Fibroblast of lung (primary cell): ENCODE data around the gene PARPBP. TPM values are rescaled to one million over a fixed set of nuclear protein-coding genes. Genes with fewer than 3 reads are reported as not detected.

Experiments
- DNase-seq, 2 donors: peaks; one replicate each; pipeline versions ENCODE4 v3.0.0 to v3.0.0-alpha.2; 2010; ENCODE audit warnings: low read depth in 2 of 2
- H2AFZ ChIP-seq: 2 replicates; pipeline ENCODE4 v1.5.1; 2012; ENCODE audit warnings: low read length, control low read depth, inconsistent platforms
- H3K27ac ChIP-seq: 2 replicates; pipeline ENCODE4 v1.5.1; 2011; ENCODE audit warnings: low read length, control low read depth; ENCODE audit not compliant: insufficient read depth
- H3K27me3 ChIP-seq: 2 replicates; pipeline ENCODE4 v1.5.1; 2011; ENCODE audit warnings: mild to moderate bottlenecking, low read length; ENCODE audit not compliant: control insufficient read depth, insufficient read depth
- H3K36me3 ChIP-seq: 2 replicates; pipeline ENCODE4 v1.5.1; 2011; ENCODE audit warnings: low read length; ENCODE audit not compliant: control insufficient read depth, insufficient read depth
- H3K4me1 ChIP-seq: 2 replicates; pipeline ENCODE4 v1.5.1; 2011; ENCODE audit warnings: low read length; ENCODE audit not compliant: control insufficient read depth, insufficient read depth; ENCODE audit errors: extremely low read depth
- H3K4me2 ChIP-seq: 2 replicates; pipeline ENCODE4 v1.5.1; 2011; ENCODE audit warnings: low read length, control low read depth; ENCODE audit not compliant: insufficient read depth; ENCODE audit errors: extremely low read depth
- H3K4me3 ChIP-seq, 4 experiments: fragments of 200-600 bp in 1 of 4; sonication (generic) in 1 of 4; replicated peaks in 1 of 4; 2 replicates each; pipeline ENCODE4 v1.5.1; 2011 to 2016; ENCODE audit warnings: low read length in 4 of 4, low read depth in 3 of 4, mild to moderate bottlenecking in 3 of 4, control low read depth in 2 of 4, inconsistent platforms in 1 of 4, mixed read lengths in 1 of 4; ENCODE audit not compliant: insufficient read depth in 1 of 4; ENCODE audit errors: control extremely low read depth in 1 of 4
- H3K79me2 ChIP-seq: 2 replicates; pipeline ENCODE4 v1.5.1; 2012; ENCODE audit warnings: mild to moderate bottlenecking, low read length, inconsistent platforms; ENCODE audit not compliant: control insufficient read depth, insufficient read depth
- H3K9ac ChIP-seq: 2 replicates; pipeline ENCODE4 v1.5.1; 2011; ENCODE audit warnings: mild to moderate bottlenecking, low read length, control low read depth; ENCODE audit not compliant: insufficient read depth
- H3K9me3 ChIP-seq: 2 replicates; pipeline ENCODE4 v1.5.1; 2012; ENCODE audit warnings: low read depth, low read length; ENCODE audit not compliant: control insufficient read depth, insufficient read depth
- H4K20me1 ChIP-seq: 2 replicates; pipeline ENCODE4 v1.5.1; 2011; ENCODE audit warnings: low read length; ENCODE audit not compliant: control insufficient read depth, insufficient read depth; ENCODE audit errors: extremely low read depth
- CTCF ChIP-seq, 2 donors: IDR thresholded peaks in 1 of 2; conservative IDR thresholded peaks in 1 of 2; 1 replicate in 1 of 2; 2 replicates in 1 of 2; pipeline ENCODE4 v1.5.1; 2011 to 2012; ENCODE audit warnings: low read length in 2 of 2, control low read depth in 1 of 2, inconsistent platforms in 1 of 2, low read depth in 1 of 2, mild to moderate bottlenecking in 1 of 2
- EZH2 ChIP-seq: IDR thresholded peaks from 2 replicates; pipeline ENCODE4 v1.5.1; 2012; ENCODE audit warnings: low read length, control low read depth, mild to moderate bottlenecking; ENCODE audit errors: missing control alignments
- polyA plus RNA-seq, 2 donors: library from polyadenylated mRNA; depleted of rRNA in 1 of 2; stranded (reverse) in 1 of 2; unstranded in 1 of 2; fragments of >200 nt; gene quantifications; 2 replicates each; pipeline ENCODE4 v1.2.1, GENCODE V29; 2011 to 2012; ENCODE audit warnings: missing spikeins in 1 of 2
- total RNA-seq: library from RNA; depleted of rRNA; stranded (reverse); fragments of >200 nt; gene quantifications from 2 replicates; pipeline ENCODE4 v1.2.1, GENCODE V29; 2014

PARPBP gene
- total and polyA plus RNA-seq, 2 donors (not counting 1 experiment from before 2014, with no cell fraction given): 5.7 to 9.4 TPM

DNA sequence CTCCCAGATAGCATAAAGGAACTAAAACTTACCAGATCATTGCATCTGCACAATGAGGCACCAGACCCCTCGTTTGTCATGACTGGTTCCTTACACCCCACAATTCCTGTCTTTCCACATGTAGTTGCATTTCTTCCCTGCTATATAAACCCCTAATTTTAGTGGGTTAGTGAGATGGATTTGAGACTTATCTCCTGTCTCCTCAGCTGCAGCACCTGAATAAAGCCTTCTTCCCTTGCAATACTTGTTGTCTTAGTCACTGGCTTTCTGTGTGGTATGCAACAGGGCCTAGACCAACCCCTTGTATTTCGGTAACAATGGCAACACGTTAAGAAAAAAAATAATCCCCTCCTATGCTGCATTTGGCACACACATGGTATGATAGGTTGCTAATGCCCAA is 13.1 kb upstream of the PARPBP start:
- no peaks in the 10 kb centered on the region for H3K79me2 ChIP-seq
- H3K4me2 ChIP-seq: no peak overlapping the region
- H3K36me3 ChIP-seq: peaks cover 4% of the 10 kb centered on the region
- DNase-seq: no peak
- no peaks in the 10 kb centered on the region for H3K4me1 ChIP-seq
- no peak overlapping the region for H2AFZ ChIP-seq
- no peak for TF ChIP-seq EZH2
- no peak overlapping the region for H3K4me3 ChIP-seq
- H3K27ac ChIP-seq: no peak overlapping the region
- no peak overlapping the region for H3K9ac ChIP-seq
- no peaks in the 10 kb centered on the region for H4K20me1 ChIP-seq
- no peaks in the 10 kb centered on the region for H3K9me3 ChIP-seq
- no peaks in the 10 kb centered on the region for H3K27me3 ChIP-seq

DNA sequence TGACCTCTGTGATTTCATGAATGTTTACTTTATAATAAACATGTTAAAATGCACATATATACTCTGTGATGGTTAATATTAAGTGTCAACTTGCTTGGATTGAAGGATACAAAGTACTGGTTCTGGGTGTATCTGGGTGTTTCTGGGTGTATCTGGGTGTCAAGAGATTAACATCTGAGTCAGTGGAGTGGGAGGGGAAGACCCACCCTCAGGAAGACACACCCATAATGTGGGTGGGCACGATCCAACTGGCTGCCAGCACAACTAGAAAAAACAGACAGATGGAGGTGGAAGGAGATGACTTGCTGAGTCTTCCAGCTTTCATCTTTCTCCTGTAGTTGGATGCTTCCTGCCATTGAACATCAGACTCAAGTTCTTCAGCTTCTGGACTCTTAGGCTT is 12.0 kb upstream of the PARPBP start:
- Histone ChIP-seq H3K9ac (no peak overlapping the region), H3K27ac (no peak overlapping the region), H4K20me1 (no peaks in the 10 kb centered on the region), H3K9me3 (no peaks in the 10 kb centered on the region), H2AFZ (no peak overlapping the region), H3K4me1 (no peaks in the 10 kb centered on the region), H3K36me3 (peaks cover 4% of the 10 kb centered on the region), H3K27me3 (no peaks in the 10 kb centered on the region), H3K4me3 (no peak overlapping the region), H3K4me2 (no peak overlapping the region), H3K79me2 (no peaks in the 10 kb centered on the region)
- TF ChIP-seq CTCF (conservative IDR thresholded peaks at IDR 0.05 in 1 of 2, IDR thresholded peaks at IDR 0.05 in 1 of 2; ENCODE audit: low read depth in 1 of 2, low read length in 2 of 2): no peak
- TF ChIP-seq EZH2: no peak
- no peak for DNase-seq

GRCh38 chr12:102110782-102111181 is 9.2 kb upstream of the PARPBP start:
- no peak overlapping the region for H3K27ac ChIP-seq
- no peak for TF ChIP-seq CTCF (conservative IDR thresholded peaks at IDR 0.05 in 1 of 2, IDR thresholded peaks at IDR 0.05 in 1 of 2; ENCODE audit: low read depth in 1 of 2, low read length in 2 of 2)
- TF ChIP-seq EZH2: no peak
- no peak overlapping the region for H2AFZ ChIP-seq
- no peak overlapping the region for H3K9ac ChIP-seq
- no peak overlapping the region for H3K4me3 ChIP-seq
- H3K36me3 ChIP-seq: peaks cover 4% of the 10 kb centered on the region
- no peaks in the 10 kb centered on the region for H3K4me1 ChIP-seq
- no peak for DNase-seq
- H3K27me3 ChIP-seq: no peaks in the 10 kb centered on the region
- no peaks in the 10 kb centered on the region for H3K9me3 ChIP-seq
- H3K4me2 ChIP-seq: no peak overlapping the region
- no peaks in the 10 kb centered on the region for H3K79me2 ChIP-seq
- no peaks in the 10 kb centered on the region for H4K20me1 ChIP-seq
